Ovary (tissue), 9 donors: Measurements from ENCODE around the gene PCDHA9. TPM values are rescaled to one million over a fixed set of nuclear protein-coding genes. Genes with fewer than 3 reads are reported as not detected.

Experiments
- DNase-seq, 5 donors: peaks; one replicate each; pipeline ENCODE4 v3.0.0-alpha.2; 2019 to 2020
- H3K27ac ChIP-seq, 2 donors: fragments of 200-600 bp; one replicate each; pipeline versions ENCODE4 v1.5.1 to v1.8.0; 2019 to 2022
- H3K27me3 ChIP-seq: fragments of 200-600 bp; one replicate; pipeline ENCODE4 v1.8.0; 2022
- H3K36me3 ChIP-seq: fragments of 200-600 bp; sonication (generic); one replicate; pipeline ENCODE4 v1.5.1; 2019
- H3K4me1 ChIP-seq: one replicate; pipeline ENCODE4 v1.8.1; 2013; ENCODE audit warnings: mild to moderate bottlenecking, moderate library complexity; ENCODE audit not compliant: insufficient read depth
- H3K4me3 ChIP-seq: fragments of 200-600 bp; sonication (generic); one replicate; pipeline ENCODE4 v1.5.1; 2017
- H3K9me3 ChIP-seq, 2 donors: fragments of 200-600 bp in 1 of 2; sonication (generic) in 1 of 2; one replicate each; pipeline versions ENCODE4 v1.5.1 to v1.8.1; 2013 to 2019; ENCODE audit warnings: mild to moderate bottlenecking in 1 of 2, moderate library complexity in 1 of 2
- CTCF ChIP-seq, 3 donors: fragments of 450-650 bp in 2 of 3; fragments of 200-600 bp in 1 of 3; IDR thresholded peaks; one replicate each; pipeline versions ENCODE4 v1.5.1 to v1.8.0; 2016 to 2022; ENCODE audit warnings: antibody characterized with exemption in 3 of 3, mild to moderate bottlenecking in 1 of 3
- EP300 ChIP-seq: sonication (generic); formaldehyde crosslinking; IDR thresholded peaks from one replicate; pipeline ENCODE4 v1.6.1; 2017; ENCODE audit warnings: antibody characterized with exemption
- POLR2A ChIP-seq: fragments of 450-650 bp; IDR thresholded peaks from one replicate; pipeline ENCODE4 v1.6.1; 2017; ENCODE audit warnings: antibody characterized with exemption, mild to moderate bottlenecking, moderate library complexity
- WGBS, 3 donors: extraction: QIAGEN DNeasy Blood & Tissue Kit in 1 of 3; methylation state at CpG; one replicate each; pipeline versions ENCODE4 v1.1.5 to v1.1.7; 2013 to 2017; 5-methylcytosine and 5-hydroxymethylcytosine counted together
- intact Hi-C, 4 donors: fragments of 100-400 bp; cut with DNase I; formaldehyde crosslinking; loops; one replicate each; pipeline versions ENCODE4 v1.11.0 to v1.15.1; 2022 to 2023
- polyA plus RNA-seq, 2 donors: library from polyadenylated mRNA; stranded (reverse); fragments of 200-250 nt in 1 of 2; fragments of 350-450 nt in 1 of 2; fragmentation: Illumina TruSeq in 1 of 2; extraction: RNeasy Lipid Tissue Mini Kit (QIAGEN cat#74804) in 1 of 2; gene quantifications; one replicate each; pipeline ENCODE4 v1.2.3, GENCODE V29; 2013 to 2014
- total RNA-seq, 7 donors: library from RNA; depleted of rRNA in 2 of 7; stranded (reverse); fragments of >200 nt in 2 of 7; fragmentation: NEBNext Ultra II Directional in 3 of 7; extraction: Animal tissue kit (Norgen Biotek cat#: 25700) in 3 of 7; gene quantifications; one replicate each; pipeline versions ENCODE4 v1.1.0 to v1.2.4, GENCODE V29; 2016 to 2023
- donor health status: DM: no; HTN: no; CAD: no; lungs with moderate emphysema.
- donor health status: DM: no; HTN: no; CAD: no.
- donor health status: Bipolar disorder and iron deficiency.
- donor health status: DM: yes; HTN: yes; CAD: no.
- donor health status: DM: no; HTN: no; CAD: no.
- donor health status: DM: yes; HTN: yes; CAD: no.

Gene PCDHA9
- total and polyA plus RNA-seq, 9 donors = 0.05 to 0.60 (median 0.43) TPM; not detected in 1

GRCh38 chr5:140857987-140858240, 9.7 kb downstream of the PCDHA9 start:
- Histone ChIP-seq H3K27me3 (no peaks in the 10 kb centered on the region), H3K4me1 (no peaks in the 10 kb centered on the region), H3K27ac (no peak overlapping the region), H3K36me3 (no peaks in the 10 kb centered on the region), H3K9me3 (peaks cover 0 to 8% of the 10 kb centered on the region in 2 donors), H3K4me3 (no peak overlapping the region)
- no peak for DNase-seq
- TF ChIP-seq POLR2A (no peak), EP300 (no peak), CTCF (IDR thresholded peaks at IDR 0.05) (no peak)
- intact Hi-C loops = no loop called here
- WGBS, 3 donors = 68 to 72% methylated on average over 10 to 17 of the region's 22 CpGs; no CpG with 5 or more reads in 1 of the 3 donors

- no peaks in the 10 kb centered on the region for H3K27me3 ChIP-seq
- intact Hi-C loops = no loop called here
These were observed 14.5 kb downstream of the PCDHA9 start for GRCh38 chr5:140862441-140863295.

GRCh38 chr5:140868721-140869554, 20.8 kb downstream of the PCDHA9 start, which contains the start of gene PCDHA11:
Gene PCDHA11, plus strand, starts transcription at chr5:140868957. Its CDS starts 147 bp downstream, at chr5:140869104.
- whole genome bisulfite sequencing, 3 donors = 11 to 20% (median 16%) methylated on average over 41 of the region's 41 CpGs
- no peak for DNase-seq
- Histone ChIP-seq H3K9me3 (peaks cover 0 to 18% of the 10 kb centered on the region in 2 donors), H3K4me1 (no peaks in the 10 kb centered on the region), H3K36me3 (no peaks in the 10 kb centered on the region), H3K27me3 (no peaks in the 10 kb centered on the region), H3K4me3 (no peak within 1 kb of the TSS), H3K27ac (no peak within 1 kb of the TSS)
- intact Hi-C loops = no loop called here
- TF ChIP-seq EP300 = no peak
- TF ChIP-seq POLR2A = no peak
- TF ChIP-seq CTCF (IDR thresholded peaks at IDR 0.05) = no peak

More at GRCh38 chr5:140862441-140863295, 14.5 kb downstream of the PCDHA9 start:
- Histone ChIP-seq H3K27ac (no peak overlapping the region), H3K4me3 (no peak overlapping the region), H3K4me1 (no peaks in the 10 kb centered on the region), H3K9me3 (peaks cover 0 to 11% of the 10 kb centered on the region in 2 donors), H3K36me3 (no peaks in the 10 kb centered on the region)
- WGBS, 3 donors = 34 to 49% (median 39%) methylated on average over 73 to 76 of the region's 76 CpGs
- TF ChIP-seq CTCF (IDR thresholded peaks at IDR 0.05) (no peak), EP300 (no peak), POLR2A (no peak)
- DNase-seq = no peak

GRCh38 chr5:140869555-140869886, 21.3 kb downstream of the PCDHA9 start:
- Histone ChIP-seq H3K36me3 (no peaks in the 10 kb centered on the region), H3K4me1 (no peaks in the 10 kb centered on the region), H3K27me3 (no peaks in the 10 kb centered on the region), H3K27ac (no peak overlapping the region), H3K4me3 (no peak overlapping the region), H3K9me3 (peaks cover 0 to 18% of the 10 kb centered on the region in 2 donors)
- TF ChIP-seq CTCF (IDR thresholded peaks at IDR 0.05) = no peak
- TF ChIP-seq EP300 = no peak
- TF ChIP-seq POLR2A = no peak
- 53 to 63% (median 58%) methylated on average over 5 of the region's 5 CpGs for WGBS, 3 donors
- intact Hi-C loops = no loop called here
- no peak for DNase-seq
